Non-pigmented ciliary epithelial cell (primary cell): ENCODE results near the gene PITHD1.
"Not testable (repeated sequence)": the region's sequence is repeated elsewhere in the genome, so short reads cannot be mapped to it uniquely, and the experiment has no call there.

Source experiments
- DNase-seq: peaks from one replicate; pipeline ENCODE4 v3.0.0-alpha.2; 2010; ENCODE audit warnings: low read depth

PITHD1 gene

GRCh38 chr1:23799255-23799569, 21.0 kb downstream of the PITHD1 start:
- no peak for DNase-seq

GRCh38 chr1:23799570-23800399, 21.6 kb downstream of the PITHD1 start:
- DNase-seq, result no peak

GRCh38 chr1:23800400-23801337, 22.5 kb downstream of the PITHD1 start, which contains the start of gene GALE:
GALE (minus strand) TSS chr1:23800754; CDS start chr1:23799007, 1,747 bp downstream.
- DNase-seq, result peak; percentile 58

GRCh38 chr1:23801338-23801748, 23.1 kb downstream of the PITHD1 start:
- no peak for DNase-seq

- DNase-seq, result no peak
These were observed 23.7 kb downstream of the PITHD1 start for GRCh38 chr1:23801876-23802275.

- DNase-seq, result not testable (repeated sequence)
These were observed 24.7 kb downstream of the PITHD1 start for GRCh38 chr1:23802809-23803342.

- DNase-seq, result no peak
These were observed 25.5 kb downstream of the PITHD1 start for GRCh38 chr1:23803674-23804073.

GRCh38 chr1:23804183-23804835, 26.1 kb downstream of the PITHD1 start:
- DNase-seq, result no peak

- no peak for DNase-seq
These were observed 26.8 kb downstream of the PITHD1 start for GRCh38 chr1:23805025-23805424.

GRCh38 chr1:23806280-23806679, 28.1 kb downstream of the PITHD1 start:
- DNase-seq, result no peak

- no peak for DNase-seq
These were observed 29.2 kb downstream of the PITHD1 start for GRCh38 chr1:23807453-23807852.

- DNase-seq, result no peak
These were observed 31.5 kb downstream of the PITHD1 start for GRCh38 chr1:23809751-23810171.

GRCh38 chr1:23810818-23811540, 32.8 kb downstream of the PITHD1 start:
- no peak for DNase-seq

- no peak for DNase-seq
These were observed 35.8 kb downstream of the PITHD1 start for GRCh38 chr1:23814016-23814415.

GRCh38 chr1:23816361-23816760, 38.1 kb downstream of the PITHD1 start:
- DNase-seq, result no peak

GRCh38 chr1:23816906-23817305, 38.7 kb downstream of the PITHD1 start:
- DNase-seq, result no peak

GRCh38 chr1:23817633-23818032, 39.4 kb downstream of the PITHD1 start:
- no peak for DNase-seq

- DNase-seq, result no peak
These were observed 45.5 kb downstream of the PITHD1 start for GRCh38 chr1:23823767-23824166.

GRCh38 chr1:23824711-23825075, 46.5 kb downstream of the PITHD1 start:
- DNase-seq, result no peak

GRCh38 chr1:23825076-23825761, 47.0 kb downstream of the PITHD1 start, which contains the start of gene HMGCL:
HMGCL (minus strand) TSS chr1:23825429; CDS start chr1:23825415, 14 bp downstream.
- peak; percentile 43 for DNase-seq
